NCI-H1092 (cell line): ENCODE data around the gene MYL3.

Experiments used
- DNase-seq: peaks from one replicate; lab custom pipeline; 2025; lab: John Stamatoyannopoulos, UW

The MYL3 gene

GRCh38 chr3:46865546-46865945 lies 2.3 kb upstream of the MYL3 start:
- no peak for DNase-seq

GRCh38 chr3:46865031-46865507 lies 1.8 kb upstream of the MYL3 start:
- no peak for DNase-seq

- DNase-seq: no peak
These were observed 1.0 kb upstream of the MYL3 start for GRCh38 chr3:46864061-46864881.

DNA sequence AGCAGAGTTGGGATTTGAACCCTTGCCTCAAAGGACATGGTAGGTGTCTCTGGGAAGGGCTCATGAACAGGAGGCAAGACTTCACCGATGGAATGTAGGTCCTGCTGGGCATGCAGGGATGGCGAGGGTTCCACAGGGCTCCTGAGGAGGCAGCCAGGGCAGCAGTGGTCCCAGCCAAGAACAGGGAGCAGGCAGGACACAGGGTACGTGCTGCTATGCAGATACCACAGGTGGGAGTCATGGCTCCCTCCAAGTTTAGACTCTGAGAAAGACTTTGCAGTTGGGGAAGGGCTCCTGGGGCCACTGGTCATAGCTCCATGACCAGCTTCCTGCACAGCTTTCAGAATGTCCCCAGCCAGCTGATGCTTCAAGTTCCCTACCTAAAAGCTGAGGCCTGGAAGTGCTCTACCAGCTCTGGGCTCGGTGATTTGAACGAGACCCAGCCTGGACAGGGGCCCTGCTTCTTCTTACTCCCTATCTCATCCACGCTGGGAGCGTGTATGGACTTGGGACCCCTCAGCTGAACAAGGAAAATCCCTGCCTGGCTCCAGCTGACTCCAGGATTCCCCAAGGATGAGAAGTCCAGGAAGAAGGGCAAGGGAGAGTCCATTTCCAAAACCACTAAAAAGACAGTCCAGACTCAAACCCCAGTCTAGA lies 747 bp downstream of the MYL3 start:
- DNase-seq: no peak

- no peak for DNase-seq
These were observed 1.5 kb downstream of the MYL3 start for GRCh38 chr3:46861605-46862368.

DNA sequence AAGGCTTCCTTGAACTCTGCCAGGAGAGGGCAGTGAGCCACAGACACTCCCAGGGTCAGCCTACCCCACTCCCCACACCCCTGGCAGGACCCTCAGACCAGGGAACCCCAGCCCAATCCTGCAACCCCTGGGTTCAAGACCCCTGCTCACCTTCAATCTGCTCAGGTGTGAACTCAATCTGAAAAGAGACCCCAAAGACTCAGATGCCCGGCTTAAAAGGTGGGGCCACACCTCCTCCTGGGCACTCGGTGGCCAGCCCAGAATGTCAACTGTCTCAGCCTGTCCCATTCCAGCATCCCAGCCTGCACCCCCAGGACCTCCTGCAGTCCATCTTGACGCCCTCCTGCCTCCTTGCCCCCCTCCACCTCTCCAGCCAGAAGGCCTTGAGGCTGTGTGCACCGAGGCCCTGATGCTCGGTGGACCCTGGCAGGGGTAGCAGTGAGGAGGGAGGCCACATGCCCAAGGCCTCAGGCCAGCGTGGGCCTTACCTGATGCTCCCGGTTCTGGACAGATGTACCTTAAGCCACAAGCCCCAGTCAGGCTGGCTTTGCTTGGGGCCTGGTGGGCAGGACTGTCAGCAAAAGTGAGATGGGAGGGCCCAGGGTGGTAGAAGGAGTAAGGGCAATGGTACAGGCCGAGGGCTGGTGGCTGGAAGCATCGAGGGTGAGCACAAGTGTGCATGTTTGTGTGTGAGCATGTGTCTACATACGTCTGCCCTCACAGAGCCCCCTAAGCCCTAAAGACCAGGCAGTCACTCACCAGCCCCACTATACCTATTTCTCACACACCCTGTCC lies 2.2 kb downstream of the MYL3 start:
- DNase-seq: no peak

DNA sequence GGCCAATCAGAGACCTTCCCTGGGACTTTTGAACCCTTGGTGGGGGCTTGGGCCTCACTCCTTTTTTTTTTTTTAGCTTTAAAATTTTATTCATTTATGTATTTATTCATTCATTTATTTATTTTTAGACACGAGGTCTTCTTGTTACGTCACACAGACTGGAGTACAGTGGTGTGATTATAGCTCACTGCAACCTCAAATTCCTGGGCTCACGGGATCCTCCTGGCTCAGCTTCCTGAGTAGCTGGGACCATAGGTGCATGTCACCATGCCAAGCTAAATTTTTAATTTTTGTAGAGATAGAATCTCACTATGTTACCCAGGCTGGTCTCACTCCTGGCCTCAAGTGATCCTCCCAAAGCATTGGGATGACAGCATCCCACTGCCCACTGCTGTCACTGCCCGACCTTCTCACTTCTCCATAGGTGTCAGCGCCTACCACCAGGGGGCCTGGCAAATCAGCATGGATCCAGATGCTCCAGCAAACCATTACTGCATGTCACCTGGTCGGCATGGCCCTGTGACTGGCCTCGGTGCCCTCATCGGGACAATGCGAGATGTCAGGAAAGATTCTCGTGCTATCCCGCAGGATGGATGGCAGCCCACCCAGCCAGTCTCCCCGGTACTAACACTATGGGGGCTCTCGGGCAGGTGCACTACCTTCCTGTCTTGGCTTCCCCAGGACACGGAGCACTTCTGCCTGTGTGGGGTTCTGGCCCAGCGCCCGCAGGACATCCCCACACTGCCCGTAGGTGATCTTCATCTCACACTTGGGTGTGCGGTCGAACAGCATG lies 3.0 kb downstream of the MYL3 start:
- DNase-seq: no peak

- no peak for DNase-seq
These were observed 4.1 kb downstream of the MYL3 start for GRCh38 chr3:46859001-46859710.

- no peak for DNase-seq
These were observed 4.8 kb downstream of the MYL3 start for GRCh38 chr3:46858456-46858855.

- no peak for DNase-seq
These were observed 5.5 kb downstream of the MYL3 start for GRCh38 chr3:46857485-46858341.

DNA sequence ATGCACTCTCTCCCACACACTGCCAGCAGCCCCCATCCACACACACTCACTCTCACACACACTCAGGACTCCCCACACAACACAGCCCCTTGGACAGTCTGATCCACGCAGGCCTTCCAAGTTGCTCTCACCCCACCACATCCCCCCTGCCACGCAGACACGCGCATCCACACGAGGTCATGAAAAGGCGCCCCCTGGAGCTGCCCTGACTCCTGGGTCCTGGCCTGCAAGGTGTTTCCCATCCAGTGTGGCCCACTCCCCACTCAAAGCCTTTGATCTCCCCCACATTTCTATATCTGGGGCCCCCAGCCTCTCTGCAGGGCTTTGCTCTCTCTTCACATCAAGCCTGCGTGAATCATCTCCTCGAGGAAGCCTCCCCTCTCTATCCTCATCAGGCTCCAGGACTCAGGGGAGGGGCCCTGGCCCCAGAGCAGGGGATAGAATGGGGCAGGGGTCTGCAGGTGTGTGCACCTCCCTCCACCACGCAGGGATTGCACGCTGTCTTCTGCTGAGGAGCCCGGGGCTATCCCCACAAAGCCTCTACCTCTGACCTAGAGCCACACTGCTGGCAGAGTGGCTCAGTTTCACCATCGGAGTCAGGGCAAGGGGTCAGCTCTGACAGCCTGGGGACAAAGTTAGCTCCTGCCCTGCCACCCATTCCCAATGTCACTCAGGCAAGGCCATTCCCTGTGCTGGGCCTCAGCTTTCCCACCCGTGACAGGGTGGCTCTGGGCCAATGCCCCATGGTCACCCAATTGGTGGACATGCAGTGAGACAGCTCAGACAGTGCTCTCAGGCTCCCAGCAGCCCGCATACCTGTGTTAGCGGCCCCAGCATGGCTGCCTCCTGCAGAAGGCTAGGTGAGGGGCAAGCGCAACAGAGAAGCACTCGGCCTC lies 6.4 kb downstream of the MYL3 start:
- no peak for DNase-seq

GRCh38 chr3:46854555-46854991 lies 8.7 kb downstream of the MYL3 start:
- DNase-seq: no peak

DNA sequence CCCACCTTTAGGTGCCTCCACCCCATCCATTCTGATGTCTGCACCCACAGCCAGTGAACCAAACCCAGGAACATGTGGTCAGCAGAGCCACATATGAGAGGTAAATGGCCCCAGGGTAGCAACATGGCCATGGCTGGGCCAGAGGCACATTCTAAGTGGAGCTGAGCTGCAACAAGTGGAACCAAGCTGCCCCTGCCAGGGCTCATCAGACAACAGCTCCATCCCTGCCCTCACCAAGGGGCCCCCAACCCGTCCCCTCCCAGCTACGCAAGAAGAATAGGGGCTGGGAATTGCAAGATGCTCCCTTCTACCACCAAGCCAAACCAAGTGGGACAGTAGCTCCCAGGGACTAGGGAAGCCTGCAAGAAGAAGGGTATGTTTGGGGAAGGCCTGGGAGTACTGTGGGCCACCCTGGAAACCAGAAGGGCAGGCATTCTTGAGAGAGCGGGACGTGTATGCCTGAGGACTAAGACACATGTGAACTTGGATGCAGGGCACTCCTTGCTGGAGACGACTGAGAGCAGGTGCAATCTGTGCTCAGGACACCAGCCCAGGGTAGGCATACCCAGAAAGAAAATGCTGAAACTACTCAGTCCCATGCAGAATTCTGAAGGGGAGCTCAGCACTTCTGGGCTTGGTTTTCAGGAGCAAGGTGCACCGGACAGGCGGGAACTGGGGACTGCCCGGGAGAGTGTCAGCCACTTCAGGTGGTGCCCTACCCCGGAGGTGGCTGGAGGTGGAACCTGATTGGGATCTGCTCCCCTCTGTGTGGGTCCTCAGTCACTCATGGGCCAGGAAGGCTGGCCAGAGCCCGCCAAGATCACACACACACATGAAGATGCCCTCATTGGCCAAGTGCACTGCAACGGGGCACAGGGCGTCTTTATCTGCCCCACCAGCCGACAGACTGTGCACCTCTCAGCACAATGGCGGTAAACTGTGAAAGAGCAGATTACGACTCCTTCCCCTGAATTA lies 9.5 kb downstream of the MYL3 start:
- DNase-seq: no peak

DNA sequence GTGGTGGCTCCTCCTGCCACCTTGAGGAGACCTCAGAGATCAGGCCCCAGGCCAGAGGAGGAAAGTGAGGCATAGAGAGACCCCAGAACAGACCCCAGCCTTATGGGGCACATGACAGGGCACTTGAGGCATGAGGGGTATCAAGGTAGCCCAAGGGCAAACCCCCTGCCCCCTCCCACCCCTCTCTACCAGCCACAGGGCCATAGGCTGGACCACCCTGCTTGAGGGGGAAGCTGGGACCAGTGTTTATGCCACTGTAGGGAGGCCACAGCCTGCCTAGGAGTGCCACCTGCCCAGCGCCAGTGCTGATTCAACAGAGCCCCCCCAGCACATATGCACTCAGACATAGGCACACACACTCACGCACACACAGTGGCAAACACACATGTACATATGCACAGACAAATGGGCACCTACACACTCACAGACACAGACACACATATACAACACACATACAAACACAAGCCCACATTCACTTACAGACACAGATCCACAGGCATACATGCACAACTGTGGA lies 10.3 kb downstream of the MYL3 start:
- DNase-seq: no peak

DNA sequence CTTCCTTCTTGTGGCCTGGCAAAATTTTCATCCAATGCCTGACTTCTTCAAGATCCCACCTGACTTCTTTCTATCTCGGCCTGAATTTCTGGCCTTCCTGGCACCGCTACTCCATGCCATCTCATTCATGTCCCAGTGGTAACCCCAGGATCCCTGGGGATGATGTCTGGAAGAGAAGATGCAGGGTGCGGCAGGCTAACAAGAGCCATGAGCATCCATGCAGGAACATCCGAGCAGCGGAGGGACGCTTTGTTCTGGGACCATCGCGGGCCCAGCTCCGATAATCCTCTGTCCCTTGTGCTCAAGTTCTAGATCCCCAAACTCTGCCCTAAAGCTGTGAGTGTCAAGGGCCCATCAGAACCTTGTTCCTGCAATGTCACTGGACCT lies 10.9 kb downstream of the MYL3 start:
- DNase-seq: no peak

- no peak for DNase-seq
These were observed 11.6 kb downstream of the MYL3 start for GRCh38 chr3:46851364-46852333.
